Ovary (tissue), 9 donors: Measurements from ENCODE around the gene SUSD6. TPM values are rescaled to one million over a fixed set of nuclear protein-coding genes. Genes with fewer than 3 reads are reported as not detected.

ENCODE experiments used
- DNase-seq, 5 donors: peaks; one replicate each; pipeline ENCODE4 v3.0.0-alpha.2; 2019 to 2020
- H3K27ac ChIP-seq, 2 donors: fragments of 200-600 bp; one replicate each; pipeline versions ENCODE4 v1.5.1 to v1.8.0; 2019 to 2022
- H3K27me3 ChIP-seq: fragments of 200-600 bp; one replicate; pipeline ENCODE4 v1.8.0; 2022
- H3K36me3 ChIP-seq: fragments of 200-600 bp; sonication (generic); one replicate; pipeline ENCODE4 v1.5.1; 2019
- H3K4me1 ChIP-seq: one replicate; pipeline ENCODE4 v1.8.1; 2013; ENCODE audit warnings: mild to moderate bottlenecking, moderate library complexity; ENCODE audit not compliant: insufficient read depth
- H3K4me3 ChIP-seq: fragments of 200-600 bp; sonication (generic); one replicate; pipeline ENCODE4 v1.5.1; 2017
- H3K9me3 ChIP-seq, 2 donors: fragments of 200-600 bp in 1 of 2; sonication (generic) in 1 of 2; one replicate each; pipeline versions ENCODE4 v1.5.1 to v1.8.1; 2013 to 2019; ENCODE audit warnings: mild to moderate bottlenecking in 1 of 2, moderate library complexity in 1 of 2
- CTCF ChIP-seq, 3 donors: fragments of 450-650 bp in 2 of 3; fragments of 200-600 bp in 1 of 3; IDR thresholded peaks; one replicate each; pipeline versions ENCODE4 v1.5.1 to v1.8.0; 2016 to 2022; ENCODE audit warnings: antibody characterized with exemption in 3 of 3, mild to moderate bottlenecking in 1 of 3
- EP300 ChIP-seq: sonication (generic); formaldehyde crosslinking; IDR thresholded peaks from one replicate; pipeline ENCODE4 v1.6.1; 2017; ENCODE audit warnings: antibody characterized with exemption
- POLR2A ChIP-seq: fragments of 450-650 bp; IDR thresholded peaks from one replicate; pipeline ENCODE4 v1.6.1; 2017; ENCODE audit warnings: antibody characterized with exemption, mild to moderate bottlenecking, moderate library complexity
- WGBS, 3 donors: extraction: QIAGEN DNeasy Blood & Tissue Kit in 1 of 3; methylation state at CpG; one replicate each; pipeline versions ENCODE4 v1.1.5 to v1.1.7; 2013 to 2017; 5-methylcytosine and 5-hydroxymethylcytosine counted together
- intact Hi-C, 4 donors: fragments of 100-400 bp; cut with DNase I; formaldehyde crosslinking; loops; one replicate each; pipeline versions ENCODE4 v1.11.0 to v1.15.1; 2022 to 2023
- polyA plus RNA-seq, 2 donors: library from polyadenylated mRNA; stranded (reverse); fragments of 200-250 nt in 1 of 2; fragments of 350-450 nt in 1 of 2; fragmentation: Illumina TruSeq in 1 of 2; extraction: RNeasy Lipid Tissue Mini Kit (QIAGEN cat#74804) in 1 of 2; gene quantifications; one replicate each; pipeline ENCODE4 v1.2.3, GENCODE V29; 2013 to 2014
- total RNA-seq, 7 donors: library from RNA; depleted of rRNA in 2 of 7; stranded (reverse); fragments of >200 nt in 2 of 7; fragmentation: NEBNext Ultra II Directional in 3 of 7; extraction: Animal tissue kit (Norgen Biotek cat#: 25700) in 3 of 7; gene quantifications; one replicate each; pipeline versions ENCODE4 v1.1.0 to v1.2.4, GENCODE V29; 2016 to 2023
- donor health status: DM: no; HTN: no; CAD: no; lungs with moderate emphysema.
- donor health status: DM: no; HTN: no; CAD: no.
- donor health status: Bipolar disorder and iron deficiency.
- donor health status: DM: yes; HTN: yes; CAD: no.
- donor health status: DM: no; HTN: no; CAD: no.
- donor health status: DM: yes; HTN: yes; CAD: no.

The SUSD6 gene
- total and polyA plus RNA-seq, 9 donors, result 12.6 to 35.3 (median 27.7) TPM

- Histone ChIP-seq H3K27ac (no peak overlapping the region), H3K9me3 (no peaks in the 10 kb centered on the region), H3K27me3 (no peaks in the 10 kb centered on the region), H3K4me1 (peaks cover 40% of the 10 kb centered on the region), H3K36me3 (no peaks in the 10 kb centered on the region), H3K4me3 (no peak overlapping the region)
- no peak for TF ChIP-seq CTCF (IDR thresholded peaks at IDR 0.05)
- no peak for TF ChIP-seq POLR2A
- no peak for TF ChIP-seq EP300
- intact Hi-C loops, result no loop called here
- WGBS, 3 donors, result 74 to 79% (median 77%) methylated on average over 3 of the region's 3 CpGs
- no peak for DNase-seq
Measured at GRCh38 chr14:69654116-69654515, 42.7 kb downstream of the SUSD6 start.

DNA sequence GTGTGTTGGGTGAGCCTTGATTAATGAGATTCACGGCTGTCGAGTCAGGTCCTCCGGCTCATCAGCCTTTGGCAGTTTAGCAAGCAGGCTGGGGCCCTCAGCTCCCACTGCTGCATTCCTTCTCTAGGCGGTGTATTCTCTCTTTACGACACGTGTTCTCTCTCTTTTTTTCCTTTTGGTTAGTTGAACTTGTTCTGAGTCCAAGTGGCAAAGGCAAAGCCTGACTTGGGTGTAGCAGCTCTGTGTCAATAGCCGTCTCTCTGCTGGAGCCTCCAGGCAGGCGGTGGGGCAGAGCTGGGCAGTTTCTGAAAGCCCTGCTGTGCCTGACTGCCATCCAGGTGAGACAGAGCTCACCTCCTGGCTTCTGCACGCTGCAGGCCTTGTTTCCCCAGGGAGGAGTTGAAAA is 46.6 kb downstream of the SUSD6 start:
- H3K4me1 ChIP-seq, result peaks cover 22% of the 10 kb centered on the region
- no peaks in the 10 kb centered on the region for H3K9me3 ChIP-seq
- H3K4me3 ChIP-seq, result no peak overlapping the region
- no peak for DNase-seq
- intact Hi-C loops, result no loop called here
- TF ChIP-seq POLR2A, result no peak
- TF ChIP-seq EP300, result no peak
- no peak for TF ChIP-seq CTCF (IDR thresholded peaks at IDR 0.05)
- no peaks in the 10 kb centered on the region for H3K27me3 ChIP-seq
- H3K36me3 ChIP-seq, result no peaks in the 10 kb centered on the region
- 22 to 35% (median 22%) methylated on average over 9 of the region's 9 CpGs for WGBS, 3 donors
- H3K27ac ChIP-seq, result no peak overlapping the region

DNA sequence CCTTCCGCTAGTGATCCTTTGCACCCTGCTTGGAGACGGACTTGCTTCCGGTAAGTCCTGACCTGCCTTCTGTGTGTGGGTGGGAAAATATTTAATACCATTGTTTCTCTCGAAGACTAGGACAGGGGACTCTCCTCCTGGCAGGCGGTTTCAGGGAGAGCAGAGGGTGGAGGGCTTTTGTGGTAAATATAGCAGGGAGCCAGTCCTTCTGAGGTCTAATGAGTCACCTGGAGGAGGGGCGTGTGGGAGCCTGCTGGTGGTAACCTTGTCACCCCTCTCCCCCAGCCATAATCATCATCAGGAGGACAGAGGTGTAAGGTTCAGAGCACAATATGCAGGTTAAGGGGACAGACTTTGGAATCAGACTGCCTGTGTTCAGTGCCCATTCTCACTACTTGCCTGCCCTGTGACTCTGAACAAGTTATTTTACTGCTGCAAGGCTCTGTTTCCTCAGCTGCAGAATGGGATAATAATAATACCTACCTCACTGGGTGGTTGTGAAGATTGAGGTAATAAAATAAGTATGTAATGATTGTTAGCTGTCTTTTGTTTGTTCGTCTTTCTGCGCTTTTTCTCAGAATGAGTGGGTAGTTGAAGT is 47.4 kb downstream of the SUSD6 start:
- H3K4me3 ChIP-seq, result no peak overlapping the region
- DNase-seq, result no peak
- peaks cover 18% of the 10 kb centered on the region for H3K4me1 ChIP-seq
- intact Hi-C loops, result no loop called here
- H3K27ac ChIP-seq, result no peak overlapping the region
- H3K27me3 ChIP-seq, result no peaks in the 10 kb centered on the region
- TF ChIP-seq CTCF (IDR thresholded peaks at IDR 0.05) (no peak), POLR2A (no peak), EP300 (no peak)
- H3K36me3 ChIP-seq, result no peaks in the 10 kb centered on the region
- 65 to 74% (median 67%) methylated on average over 8 of the region's 8 CpGs for WGBS, 3 donors
- no peaks in the 10 kb centered on the region for H3K9me3 ChIP-seq

- no peak overlapping the region for H3K4me3 ChIP-seq
- intact Hi-C loops, result no loop called here
- no peaks in the 10 kb centered on the region for H3K9me3 ChIP-seq
- H3K27ac ChIP-seq, result no peak overlapping the region
- H3K4me1 ChIP-seq, result peaks cover 29% of the 10 kb centered on the region
- DNase-seq, result no peak
- WGBS, 3 donors, result 88 to 93% (median 90%) methylated on average over 2 of the region's 2 CpGs
- no peaks in the 10 kb centered on the region for H3K36me3 ChIP-seq
- TF ChIP-seq POLR2A (no peak), EP300 (no peak), CTCF (IDR thresholded peaks at IDR 0.05) (no peak)
- no peaks in the 10 kb centered on the region for H3K27me3 ChIP-seq
Measured at GRCh38 chr14:69660344-69661193, 49.2 kb downstream of the SUSD6 start.
